22Rv1 (cell line): ENCODE results near the gene NPTXR.

ENCODE experiments used
- ZFX ChIP-seq: fragments of 450-650 bp; IDR thresholded peaks from 2 replicates; pipeline ENCODE4 v1.6.1; 2017; ENCODE audit warnings: antibody characterized with exemption, borderline replicate concordance
- TF ChIP-seq, protein P1 (sequence below): fragments of 450-650 bp; IDR thresholded peaks from 2 replicates; pipeline ENCODE4 v1.5.1; 2017; ENCODE audit warnings: mild to moderate bottlenecking

DNA sequence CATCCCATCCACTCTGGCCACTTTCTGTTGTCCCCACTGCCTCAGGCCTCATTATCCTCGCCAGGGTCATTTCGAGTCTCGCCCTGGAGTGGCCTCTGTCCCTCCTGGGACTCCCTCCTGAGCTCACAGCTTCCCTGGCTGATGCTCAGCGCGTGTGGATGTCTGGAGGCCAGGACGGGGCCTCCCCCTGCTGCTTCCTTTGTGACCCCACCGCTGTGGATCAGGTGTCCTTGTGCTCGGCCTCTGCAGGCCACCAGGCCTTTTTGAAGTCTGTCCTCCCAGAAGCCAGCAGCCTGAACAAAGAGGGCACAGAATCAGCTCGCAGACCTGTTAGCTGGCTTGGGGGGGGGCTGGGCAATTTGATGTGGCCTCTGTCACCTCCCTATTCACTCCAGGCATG, 14.7 kb upstream of the NPTXR start:
- TF ChIP-seq, protein P1, sequence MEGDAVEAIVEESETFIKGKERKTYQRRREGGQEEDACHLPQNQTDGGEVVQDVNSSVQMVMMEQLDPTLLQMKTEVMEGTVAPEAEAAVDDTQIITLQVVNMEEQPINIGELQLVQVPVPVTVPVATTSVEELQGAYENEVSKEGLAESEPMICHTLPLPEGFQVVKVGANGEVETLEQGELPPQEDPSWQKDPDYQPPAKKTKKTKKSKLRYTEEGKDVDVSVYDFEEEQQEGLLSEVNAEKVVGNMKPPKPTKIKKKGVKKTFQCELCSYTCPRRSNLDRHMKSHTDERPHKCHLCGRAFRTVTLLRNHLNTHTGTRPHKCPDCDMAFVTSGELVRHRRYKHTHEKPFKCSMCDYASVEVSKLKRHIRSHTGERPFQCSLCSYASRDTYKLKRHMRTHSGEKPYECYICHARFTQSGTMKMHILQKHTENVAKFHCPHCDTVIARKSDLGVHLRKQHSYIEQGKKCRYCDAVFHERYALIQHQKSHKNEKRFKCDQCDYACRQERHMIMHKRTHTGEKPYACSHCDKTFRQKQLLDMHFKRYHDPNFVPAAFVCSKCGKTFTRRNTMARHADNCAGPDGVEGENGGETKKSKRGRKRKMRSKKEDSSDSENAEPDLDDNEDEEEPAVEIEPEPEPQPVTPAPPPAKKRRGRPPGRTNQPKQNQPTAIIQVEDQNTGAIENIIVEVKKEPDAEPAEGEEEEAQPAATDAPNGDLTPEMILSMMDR, result no peak
- TF ChIP-seq ZFX, result no peak
